ENCODE results near the gene POT1. TPM values are rescaled to one million over a fixed set of nuclear protein-coding genes. Genes with fewer than 3 reads are reported as not detected.

The POT1 gene
- total and polyA plus RNA-seq, 2 of the 8 experiments (the other 6 are each of a cell fraction or from before 2014, with no cell fraction given): 13.1 to 22.8 TPM

DNA sequence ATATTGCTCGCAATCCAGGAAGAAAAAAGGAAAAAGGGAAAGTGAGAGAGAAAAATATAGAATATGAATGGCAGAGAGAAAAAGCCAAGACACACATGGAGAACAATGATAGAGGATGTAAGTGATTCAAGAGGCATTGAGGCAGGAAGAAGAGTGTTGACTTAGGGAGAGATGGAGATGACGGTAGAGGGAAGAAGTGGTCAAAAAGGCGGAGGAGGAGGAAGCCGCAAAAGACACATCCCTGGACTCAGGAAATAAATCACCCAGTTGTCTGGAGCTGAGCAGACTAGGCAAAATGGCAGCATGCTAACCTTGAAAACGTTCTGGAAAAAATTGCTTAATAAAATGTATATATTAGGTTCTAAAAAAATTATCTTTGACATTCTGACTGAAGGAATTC, 146.4 kb downstream of the POT1 start (continued):
- TF ChIP-seq CTBP2 (IDR thresholded peaks at IDR 0.05; ENCODE audit: borderline replicate concordance, insufficient read depth, insufficient read length, low read length): no peak
- TF ChIP-seq MAFK (IDR thresholded peaks at IDR 0.05; ENCODE audit: low read depth, low read length): no peak
- TF ChIP-seq TEAD4 (IDR thresholded peaks at IDR 0.05; ENCODE audit: low read depth, low read length): no peak
- TF ChIP-seq CHD1 (IDR thresholded peaks at IDR 0.05; ENCODE audit: low read depth, low read length): no peak
